ENCODE data around the gene SERPINA5. TPM values are rescaled to one million over a fixed set of nuclear protein-coding genes. Genes with fewer than 3 reads are reported as not detected.

SERPINA5 gene
- total and polyA plus RNA-seq, 2 donors (not counting 1 experiment from before 2014, with no cell fraction given), result not detected

GRCh38 chr14:94623422-94623809, 42.2 kb downstream of the SERPINA5 start:
- Histone ChIP-seq H3K27ac (ENCODE audit: low read length in 2 of 2) (no peak overlapping the region), H3K36me3 (replicated peaks in 1 of 2; ENCODE audit: control extremely low read depth in 1 of 2, control insufficient read depth in 1 of 2, extremely low read depth in 1 of 2, insufficient read depth in 2 of 2, low read length in 1 of 2) (no peaks in the 10 kb centered on the region), H2AFZ (ENCODE audit: insufficient read depth, low read depth, low read length, poor library complexity, severe bottlenecking) (no peak overlapping the region), H3K79me2 (ENCODE audit: control insufficient read depth, insufficient read depth, low read length) (no peaks in the 10 kb centered on the region), H3K4me1 (ENCODE audit: control insufficient read depth in 2 of 2, insufficient read depth in 2 of 2, low read length in 2 of 2) (no peaks in the 10 kb centered on the region), H3K9me3 (ENCODE audit: control extremely low read depth in 1 of 3, control insufficient read depth in 2 of 3, insufficient read depth in 1 of 3, low read length in 2 of 3) (peaks cover 0 to 25% (median 7%) of the 10 kb centered on the region in 3 donors), H3K4me3 (ENCODE audit: control extremely low read depth in 1 of 5, extremely low read depth in 1 of 5, insufficient read depth in 1 of 5, low read depth in 2 of 5, low read length in 4 of 5) (no peak overlapping the region), H4K20me1 (ENCODE audit: control insufficient read depth, insufficient read depth, low read length, poor library complexity, severe bottlenecking) (no peaks in the 10 kb centered on the region), H3K27me3 (replicated peaks in 1 of 4; ENCODE audit: control extremely low read depth in 1 of 4, control insufficient read depth in 3 of 4, insufficient read depth in 4 of 4, low read length in 3 of 4) (no peaks in the 10 kb centered on the region), H3K4me2 (replicated peaks; ENCODE audit: low read depth, low read length, poor library complexity, severe bottlenecking) (no peak overlapping the region), H3K9ac (ENCODE audit: low read length) (no peak overlapping the region)
- DNase-seq (no peak), ATAC-seq (ENCODE audit: low read depth) (no peak)
- Mint-ChIP-seq H3K27ac (no peak overlapping the region), H3K9me3 (ENCODE audit: insufficient read depth) (peaks cover 4% of the 10 kb centered on the region), H3K4me3 (no peak overlapping the region), H3K4me1 (no peaks in the 10 kb centered on the region), H3K27me3 (peaks cover 7% of the 10 kb centered on the region)
- WGBS (ENCODE audit: insufficient coverage), result 80% methylated on average over 1 of the region's 4 CpGs
- TF ChIP-seq CTCF (IDR thresholded peaks at IDR 0.05), result no peak
- no peak for TF ChIP-seq EZH2 (IDR thresholded peaks at IDR 0.05; ENCODE audit: borderline replicate concordance, insufficient read depth, low read depth, low read length, poor library complexity, severe bottlenecking)
- CTCF ChIA-PET, result no interaction called here
- POLR2A ChIA-PET, result no interaction called here
- intact Hi-C loops (cut with micrococcal nuclease), result no loop called here

- H3K9ac ChIP-seq (ENCODE audit: low read length), result no peak overlapping the region
- no peak overlapping the region for H2AFZ ChIP-seq (ENCODE audit: insufficient read depth, low read depth, low read length, poor library complexity, severe bottlenecking)
- TF ChIP-seq EZH2 (IDR thresholded peaks at IDR 0.05; ENCODE audit: borderline replicate concordance, insufficient read depth, low read depth, low read length, poor library complexity, severe bottlenecking), result no peak
- TF ChIP-seq CTCF (IDR thresholded peaks at IDR 0.05), result no peak
- H3K27me3 ChIP-seq (replicated peaks in 1 of 4; ENCODE audit: control extremely low read depth in 1 of 4, control insufficient read depth in 3 of 4, insufficient read depth in 4 of 4, low read length in 3 of 4), result no peaks in the 10 kb centered on the region
- Mint-ChIP-seq H3K4me1 (no peaks in the 10 kb centered on the region), H3K9me3 (ENCODE audit: insufficient read depth) (no peaks in the 10 kb centered on the region), H3K27ac (no peak overlapping the region), H3K27me3 (peaks cover 7% of the 10 kb centered on the region), H3K4me3 (no peak overlapping the region)
- no peaks in the 10 kb centered on the region for H3K36me3 ChIP-seq (replicated peaks in 1 of 2; ENCODE audit: control extremely low read depth in 1 of 2, control insufficient read depth in 1 of 2, extremely low read depth in 1 of 2, insufficient read depth in 2 of 2, low read length in 1 of 2)
- 70% methylated on average over 7 of the region's 7 CpGs for WGBS (ENCODE audit: insufficient coverage)
- H3K9me3 ChIP-seq (ENCODE audit: control extremely low read depth in 1 of 3, control insufficient read depth in 2 of 3, insufficient read depth in 1 of 3, low read length in 2 of 3), result peaks cover 0 to 20% (median 2%) of the 10 kb centered on the region in 3 donors
- no peak overlapping the region for H3K27ac ChIP-seq (ENCODE audit: low read length in 2 of 2)
- H4K20me1 ChIP-seq (ENCODE audit: control insufficient read depth, insufficient read depth, low read length, poor library complexity, severe bottlenecking), result no peaks in the 10 kb centered on the region
- no peak overlapping the region for H3K4me3 ChIP-seq (ENCODE audit: control extremely low read depth in 1 of 5, extremely low read depth in 1 of 5, insufficient read depth in 1 of 5, low read depth in 2 of 5, low read length in 4 of 5)
- DNase-seq (no peak), ATAC-seq (ENCODE audit: low read depth) (no peak)
- POLR2A ChIA-PET, result no interaction called here
- H3K79me2 ChIP-seq (ENCODE audit: control insufficient read depth, insufficient read depth, low read length), result no peaks in the 10 kb centered on the region
- intact Hi-C loops (cut with micrococcal nuclease), result no loop called here
- no peaks in the 10 kb centered on the region for H3K4me1 ChIP-seq (ENCODE audit: control insufficient read depth in 2 of 2, insufficient read depth in 2 of 2, low read length in 2 of 2)
- CTCF ChIA-PET, result no interaction called here
- no peak overlapping the region for H3K4me2 ChIP-seq (replicated peaks; ENCODE audit: low read depth, low read length, poor library complexity, severe bottlenecking)
Observed at GRCh38 chr14:94623856-94624499, 42.8 kb downstream of the SERPINA5 start.
